HG02623 (cell line): Measurements from ENCODE around the gene CHKA.
"Not testable (repeated sequence)": the region's sequence is repeated elsewhere in the genome, so short reads cannot be mapped to it uniquely, and the experiment has no call there.

Experiments used
- ATAC-seq: cut with Tn5 transposase; IDR thresholded peaks from one replicate; pipeline ENCODE4 v1.9.1; 2021; ENCODE audit warnings: moderate library complexity; ENCODE audit not compliant: unreplicated experiment

CHKA gene

DNA sequence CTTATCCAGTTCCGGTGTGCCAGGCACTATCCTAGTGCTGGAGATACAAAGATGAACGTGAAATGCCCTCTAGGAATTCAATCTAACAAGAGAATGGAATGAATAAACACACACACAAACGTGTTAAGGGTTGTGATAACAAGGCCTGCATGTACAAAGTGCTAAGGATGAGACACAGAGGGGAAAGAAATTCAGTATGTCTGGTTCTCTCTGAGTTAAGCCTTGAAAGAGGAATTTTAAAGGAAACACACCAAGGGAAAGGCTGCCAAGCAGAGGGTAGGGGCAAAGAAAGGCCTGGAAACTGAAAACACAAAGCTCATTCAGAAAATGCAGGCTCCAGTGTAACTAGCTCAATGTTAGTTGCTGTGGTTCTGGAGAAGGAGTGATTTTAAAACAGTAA, 4.2 kb downstream of the CHKA start:
- no peak for ATAC-seq

- no peak for ATAC-seq
Measured at GRCh38 chr11:68116126-68116525, 5.1 kb downstream of the CHKA start.

DNA sequence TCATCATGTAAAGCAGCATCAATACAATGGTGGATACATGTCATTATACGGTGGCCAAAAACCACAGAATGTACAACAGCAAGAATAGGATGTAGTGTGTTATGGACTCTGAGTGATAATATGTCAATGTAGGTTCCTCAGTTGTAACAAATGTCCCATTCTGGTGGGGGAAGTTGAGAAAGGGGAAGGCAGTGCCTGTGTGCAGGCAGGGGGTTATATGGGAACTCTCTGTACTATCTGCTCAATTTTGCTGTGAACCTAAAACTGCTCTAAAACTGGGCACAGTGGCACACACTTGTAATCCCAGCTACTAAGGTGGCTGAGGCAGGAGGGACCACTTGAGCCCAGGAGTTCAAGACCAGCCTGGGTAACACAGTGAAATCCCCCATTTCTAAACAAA, 5.9 kb downstream of the CHKA start:
- ATAC-seq, result no peak

DNA sequence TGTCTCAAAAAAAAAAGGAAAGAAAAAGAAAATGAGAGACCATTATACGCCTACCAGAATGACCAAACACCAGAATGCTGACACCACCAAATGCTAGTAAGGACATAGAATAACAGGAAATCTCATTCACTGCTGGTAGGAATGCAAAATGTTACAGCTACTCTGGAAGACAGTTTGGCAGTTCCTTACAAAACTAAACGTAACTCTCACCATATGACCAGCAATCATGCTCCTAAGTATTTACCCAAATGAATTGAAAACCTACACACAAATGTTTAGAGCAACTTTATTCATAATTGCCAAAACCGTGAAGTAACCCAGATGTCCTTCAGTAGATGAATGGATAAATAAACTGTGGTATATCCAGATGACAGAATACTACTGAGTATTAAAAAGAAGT, 7.2 kb downstream of the CHKA start:
- no peak for ATAC-seq

DNA sequence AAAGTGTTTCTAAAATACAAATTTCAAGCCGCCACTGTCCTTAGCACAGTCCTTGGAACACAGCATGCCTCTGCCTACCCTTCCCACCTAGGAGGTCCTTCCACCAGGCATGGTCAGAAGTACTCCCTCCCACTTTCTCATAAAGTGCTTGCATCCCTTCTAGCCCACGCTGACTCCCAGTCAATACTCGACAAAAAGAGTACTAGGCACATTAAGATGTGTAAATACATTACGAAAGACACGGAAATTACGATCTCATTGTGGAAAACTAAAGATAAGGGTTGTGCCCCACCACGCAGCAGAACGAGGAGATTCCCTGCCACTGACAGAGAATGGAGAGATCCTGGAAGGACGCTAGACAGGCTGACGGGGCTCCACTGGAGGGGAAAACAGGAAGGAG, 13.5 kb downstream of the CHKA start:
- no peak for ATAC-seq

GRCh38 chr11:68106165-68106940, 14.8 kb downstream of the CHKA start:
- no peak for ATAC-seq

GRCh38 chr11:68099474-68100405, 21.4 kb downstream of the CHKA start:
- ATAC-seq, result no peak

- no peak for ATAC-seq
Measured at GRCh38 chr11:68099057-68099456, 22.1 kb downstream of the CHKA start.

GRCh38 chr11:68096962-68097361, 24.2 kb downstream of the CHKA start:
- ATAC-seq, result no peak

GRCh38 chr11:68093565-68093964, 27.6 kb downstream of the CHKA start:
- no peak for ATAC-seq

DNA sequence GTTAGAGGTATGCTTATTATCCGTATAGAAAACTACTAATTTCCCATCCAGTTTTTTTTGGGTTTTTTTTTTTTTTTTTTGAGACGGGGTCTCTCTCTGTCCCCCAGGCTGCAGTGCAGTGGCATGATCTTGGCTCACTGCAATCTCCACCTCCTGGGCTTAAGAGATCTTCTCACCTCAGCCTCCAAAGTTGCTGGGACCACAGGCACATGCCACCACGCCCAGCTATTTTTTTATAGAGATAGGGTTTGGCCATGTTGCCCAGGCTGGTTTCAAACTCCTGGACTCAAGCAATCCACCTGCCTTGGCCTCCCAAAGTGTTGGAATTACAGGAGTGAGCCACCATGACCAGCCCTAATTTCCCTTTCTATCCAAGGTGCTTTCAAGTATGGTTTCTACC, 28.2 kb downstream of the CHKA start:
- not testable (repeated sequence) for ATAC-seq

DNA sequence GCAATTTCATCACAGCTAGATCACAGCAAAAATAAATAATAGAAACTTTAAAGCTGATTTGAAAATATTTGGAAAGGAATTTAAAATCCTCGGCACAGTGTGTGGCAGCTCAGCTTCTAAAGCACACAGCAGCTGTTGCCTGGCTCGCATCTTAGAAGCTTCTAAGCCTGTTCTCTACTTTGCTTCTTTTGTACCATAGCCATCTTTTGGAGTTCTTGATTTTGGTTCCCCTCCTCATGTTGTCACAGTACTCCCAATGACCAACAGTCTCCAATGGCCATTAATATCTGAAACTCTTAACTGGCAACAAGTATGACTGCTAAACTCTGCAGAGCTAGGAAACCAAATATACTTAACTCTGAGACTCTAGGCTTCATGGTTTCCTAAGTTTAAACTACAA, 28.8 kb downstream of the CHKA start:
- no peak for ATAC-seq

GRCh38 chr11:68090706-68091105, 30.5 kb downstream of the CHKA start:
- ATAC-seq, result no peak

DNA sequence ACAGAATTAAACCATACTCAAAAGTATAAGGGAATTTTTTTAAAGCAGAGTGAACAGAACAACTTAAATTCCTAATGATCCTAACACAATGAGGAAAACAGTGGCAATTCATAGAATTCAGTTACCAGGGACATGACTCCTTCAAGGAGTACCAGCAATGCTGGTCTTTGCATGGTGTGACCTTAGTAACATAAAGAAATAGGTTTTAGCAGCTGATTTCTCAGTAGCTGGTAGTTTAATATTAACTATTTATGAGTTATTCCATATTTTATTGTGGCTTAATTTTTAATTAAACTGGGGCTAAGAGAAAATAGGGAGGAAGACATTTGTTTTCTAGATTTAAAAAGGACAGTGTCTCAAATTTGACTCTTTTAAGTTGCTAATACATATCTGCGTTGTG, 30.9 kb downstream of the CHKA start:
- ATAC-seq, result no peak

DNA sequence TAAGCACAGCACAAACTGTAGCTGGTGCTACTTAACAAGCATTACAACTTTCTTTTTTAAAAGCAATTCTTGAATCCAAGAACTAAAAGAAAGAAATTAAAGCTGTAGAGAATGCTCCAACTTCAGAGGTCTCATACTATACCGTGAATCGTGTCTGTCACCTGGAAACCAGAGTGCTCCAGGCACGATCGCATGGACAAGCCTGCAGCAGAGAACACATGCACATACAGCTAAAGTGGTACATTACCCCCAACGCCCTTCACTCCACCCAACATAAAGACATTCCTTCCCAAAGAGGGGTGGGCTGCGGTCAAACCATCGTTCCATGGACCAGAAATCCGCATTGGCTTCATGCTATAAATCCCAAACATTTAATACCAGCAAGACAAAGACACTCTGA, 31.5 kb downstream of the CHKA start:
- ATAC-seq, result no peak

GRCh38 chr11:68083517-68083916, 37.7 kb downstream of the CHKA start:
- no peak for ATAC-seq

GRCh38 chr11:68082481-68082880, 38.7 kb downstream of the CHKA start:
- ATAC-seq, result no peak

DNA sequence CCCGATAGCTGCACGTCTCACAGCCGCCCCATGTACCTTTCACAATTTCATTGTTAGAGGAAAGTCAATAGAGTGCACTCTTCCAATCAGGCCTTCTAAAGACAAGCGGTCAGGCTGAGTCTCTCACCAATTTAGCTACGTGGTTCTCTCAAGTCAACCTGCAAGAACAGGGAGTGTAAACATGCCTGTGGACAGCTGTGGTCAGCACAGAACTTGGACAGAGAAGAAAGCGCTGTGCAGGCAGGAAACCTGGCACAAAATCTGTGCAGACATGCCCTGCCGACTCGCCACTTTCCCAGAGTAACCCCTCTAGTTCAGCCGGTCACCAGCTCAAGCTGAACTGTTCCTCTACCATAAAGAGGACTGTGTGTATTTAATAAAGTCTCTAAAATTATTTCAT, 39.5 kb downstream of the CHKA start:
- ATAC-seq, result no peak

- no peak for ATAC-seq
Measured at GRCh38 chr11:68080860-68081259, 40.3 kb downstream of the CHKA start.

DNA sequence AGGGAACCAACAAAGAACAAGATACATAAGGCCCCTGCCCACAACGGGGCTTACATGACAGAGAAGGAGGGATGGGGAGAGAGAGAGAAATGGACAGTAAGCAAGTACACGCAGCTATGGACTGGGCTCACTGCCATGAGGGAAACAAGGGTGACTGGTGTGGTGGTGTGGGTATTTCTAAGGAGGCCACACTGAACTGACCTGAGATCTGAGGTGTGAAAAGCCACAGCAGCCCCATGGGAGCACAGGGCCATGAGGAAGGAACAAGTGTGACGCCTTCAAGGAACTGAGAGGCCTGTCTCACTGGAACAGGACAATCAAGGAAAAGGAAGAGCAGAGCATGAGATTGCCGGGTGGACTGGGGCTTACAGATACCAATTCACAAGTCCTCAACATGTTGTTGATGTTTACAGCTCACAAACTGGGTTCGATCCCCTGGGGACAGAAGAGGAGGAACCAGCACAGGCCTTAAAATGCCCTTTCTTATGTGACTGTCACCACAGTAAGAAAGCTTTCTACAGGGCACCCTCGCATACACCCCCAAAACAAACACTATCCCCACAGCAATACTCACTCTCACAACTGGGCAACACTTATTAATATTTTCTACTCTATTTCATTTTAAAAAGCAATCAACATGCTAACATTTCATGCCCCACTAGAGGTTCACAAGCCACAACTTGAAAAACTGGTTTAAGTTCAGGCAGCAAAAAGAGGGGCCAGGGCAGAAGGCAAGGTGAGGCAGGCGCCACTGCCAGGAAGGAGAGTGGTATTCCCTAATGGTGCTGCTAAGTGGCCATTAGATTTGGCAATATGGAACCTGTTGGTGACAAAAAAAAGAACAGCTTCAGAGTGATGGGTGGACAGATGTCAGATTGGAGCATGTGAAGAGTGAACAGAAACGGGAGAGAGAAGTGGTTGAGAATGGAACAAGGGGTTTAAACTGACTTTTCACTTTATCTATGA, 43.3 kb downstream of the CHKA start:
- ATAC-seq, result no peak
